Measurements from ENCODE around the gene CAPN9. TPM values are rescaled to one million over a fixed set of nuclear protein-coding genes. Genes with fewer than 3 reads are reported as not detected.

Gene CAPN9
- total RNA-seq, 6 experiments from 2014 or later, result not detected

DNA sequence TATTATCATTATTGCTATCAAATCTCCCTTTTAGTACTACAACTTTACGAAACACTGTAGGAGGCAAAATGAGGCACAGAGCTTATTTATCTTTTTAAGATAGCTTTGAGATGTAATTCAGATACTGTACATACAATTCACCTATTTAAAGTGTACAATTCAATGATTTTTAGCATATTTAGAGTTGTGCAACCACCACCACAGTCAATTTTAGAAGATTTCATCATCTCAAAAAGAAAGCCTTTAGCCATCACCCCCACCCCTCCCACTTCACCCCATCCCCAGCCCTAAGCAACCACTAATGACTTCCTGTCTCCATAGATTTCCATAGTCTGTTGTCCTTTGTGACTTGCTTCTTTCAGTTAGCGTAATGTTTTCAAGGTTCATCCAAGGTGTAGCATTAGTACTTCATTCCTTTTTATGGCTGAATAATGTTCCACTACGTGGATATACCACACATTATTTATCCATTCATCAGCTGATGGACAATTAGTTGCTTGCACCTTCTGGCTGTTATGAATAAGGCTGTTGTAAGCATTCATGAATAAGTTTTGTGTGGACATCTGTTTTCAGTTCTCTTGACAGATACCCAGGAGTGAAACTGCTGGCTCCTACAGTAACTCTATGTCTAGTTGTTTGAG is 9.4 kb upstream of the CAPN9 start:
- Histone ChIP-seq H3K27ac (no peak overlapping the region), H3K4me3 (no peak overlapping the region), H3K9me3 (no peaks in the 10 kb centered on the region), H3K27me3 (no peaks in the 10 kb centered on the region), H3K36me3 (no peaks in the 10 kb centered on the region), H3K4me1 (no peaks in the 10 kb centered on the region)
- 90% methylated on average over 3 of the region's 3 CpGs for WGBS (ENCODE audit: insufficient coverage, low coverage, low lambda C conversion rate, missing lambda C conversion rate)
- ATAC-seq (no peak), DNase-seq (no peak)
- intact Hi-C loops (cut with DNase I), result no loop called here
- TF ChIP-seq, protein P1, sequence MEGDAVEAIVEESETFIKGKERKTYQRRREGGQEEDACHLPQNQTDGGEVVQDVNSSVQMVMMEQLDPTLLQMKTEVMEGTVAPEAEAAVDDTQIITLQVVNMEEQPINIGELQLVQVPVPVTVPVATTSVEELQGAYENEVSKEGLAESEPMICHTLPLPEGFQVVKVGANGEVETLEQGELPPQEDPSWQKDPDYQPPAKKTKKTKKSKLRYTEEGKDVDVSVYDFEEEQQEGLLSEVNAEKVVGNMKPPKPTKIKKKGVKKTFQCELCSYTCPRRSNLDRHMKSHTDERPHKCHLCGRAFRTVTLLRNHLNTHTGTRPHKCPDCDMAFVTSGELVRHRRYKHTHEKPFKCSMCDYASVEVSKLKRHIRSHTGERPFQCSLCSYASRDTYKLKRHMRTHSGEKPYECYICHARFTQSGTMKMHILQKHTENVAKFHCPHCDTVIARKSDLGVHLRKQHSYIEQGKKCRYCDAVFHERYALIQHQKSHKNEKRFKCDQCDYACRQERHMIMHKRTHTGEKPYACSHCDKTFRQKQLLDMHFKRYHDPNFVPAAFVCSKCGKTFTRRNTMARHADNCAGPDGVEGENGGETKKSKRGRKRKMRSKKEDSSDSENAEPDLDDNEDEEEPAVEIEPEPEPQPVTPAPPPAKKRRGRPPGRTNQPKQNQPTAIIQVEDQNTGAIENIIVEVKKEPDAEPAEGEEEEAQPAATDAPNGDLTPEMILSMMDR (IDR thresholded peaks at IDR 0.05), result no peak
- TF ChIP-seq POLR2A (IDR thresholded peaks at IDR 0.05), result no peak

DNA sequence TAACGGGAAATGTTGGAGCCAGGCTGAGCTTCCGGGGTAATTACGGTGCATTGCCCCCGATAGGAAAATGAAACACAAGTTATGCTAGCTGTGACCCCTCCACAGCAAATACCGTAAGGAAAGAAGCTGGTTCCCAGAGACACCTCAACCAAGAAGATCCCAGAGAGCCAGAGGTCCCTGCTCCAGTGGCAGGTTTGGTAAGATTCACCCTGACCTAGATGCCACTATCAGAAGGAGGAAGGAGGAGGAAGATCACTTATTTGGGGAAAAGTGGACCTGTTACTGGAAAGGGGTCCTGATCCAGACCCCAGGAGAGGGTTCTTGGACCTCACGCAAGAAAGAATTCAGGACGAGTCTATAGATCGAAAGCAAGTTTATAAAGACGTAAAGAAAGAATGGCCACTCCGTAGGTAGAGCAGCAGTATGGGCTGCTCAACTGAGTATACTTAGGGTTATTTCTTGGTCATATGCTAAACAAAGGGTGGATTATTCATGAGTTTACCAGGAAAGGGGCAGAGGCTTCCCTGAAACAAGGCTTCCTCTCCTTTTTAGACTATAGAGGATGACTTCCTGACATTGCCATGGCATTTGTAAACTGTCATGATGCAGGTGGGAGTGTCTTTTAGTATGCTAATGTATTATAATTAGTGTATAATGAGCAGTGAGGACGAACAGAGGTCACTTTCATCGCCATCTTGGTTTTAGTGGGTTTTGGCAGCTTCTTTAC is 7.5 kb upstream of the CAPN9 start:
- H3K4me1 ChIP-seq, result peaks cover 0 to 3% (median 0%) of the 10 kb centered on the region in 4 donors
- DNase-seq (no peak), ATAC-seq (no peak)
- no peaks in the 10 kb centered on the region for H3K9me3 ChIP-seq
- no peaks in the 10 kb centered on the region for H3K27me3 ChIP-seq
- no peaks in the 10 kb centered on the region for H3K36me3 ChIP-seq
- TF ChIP-seq POLR2A (IDR thresholded peaks at IDR 0.05), result no peak
- TF ChIP-seq, protein P1 (IDR thresholded peaks at IDR 0.05), result no peak
- intact Hi-C loops (cut with DNase I), result no loop called here
- H3K27ac ChIP-seq, result no peak overlapping the region
- H3K4me3 ChIP-seq, result no peak overlapping the region
- WGBS (ENCODE audit: insufficient coverage, low coverage, low lambda C conversion rate, missing lambda C conversion rate), result 87% methylated on average over 6 of the region's 12 CpGs

DNA sequence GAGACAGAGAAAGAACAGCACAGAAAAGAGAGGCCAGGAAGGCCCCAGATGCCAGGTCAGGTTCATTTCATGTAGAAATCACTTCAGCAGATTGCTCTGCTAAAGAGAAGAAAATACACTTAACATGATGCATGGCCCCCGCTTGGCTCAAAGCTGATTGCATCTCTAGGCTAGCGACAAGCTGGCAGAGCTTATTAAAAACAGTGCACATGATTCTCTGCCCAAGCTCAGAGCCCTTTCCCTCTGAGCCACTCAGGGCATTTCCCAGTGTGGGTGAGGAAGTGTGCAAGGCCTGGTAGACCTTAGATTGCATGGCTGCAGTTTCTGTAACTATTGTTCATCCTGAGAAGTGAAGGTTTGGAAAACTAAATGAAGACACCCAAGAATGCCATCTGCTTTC is 3.3 kb upstream of the CAPN9 start:
- intact Hi-C loops (cut with DNase I), result no loop called here
- H3K9me3 ChIP-seq, result no peaks in the 10 kb centered on the region
- H3K27me3 ChIP-seq, result no peaks in the 10 kb centered on the region
- ATAC-seq (no peak), DNase-seq (no peak)
- TF ChIP-seq POLR2A (IDR thresholded peaks at IDR 0.05), result no peak
- TF ChIP-seq, protein P1 (IDR thresholded peaks at IDR 0.05), result no peak
- H3K4me3 ChIP-seq, result no peak overlapping the region
- H3K36me3 ChIP-seq, result no peaks in the 10 kb centered on the region
- WGBS (ENCODE audit: insufficient coverage, low coverage, low lambda C conversion rate, missing lambda C conversion rate), result 83% methylated on average over 1 of the region's 2 CpGs
- H3K27ac ChIP-seq, result no peak overlapping the region
- peaks cover 0 to 3% (median 0%) of the 10 kb centered on the region in 4 donors for H3K4me1 ChIP-seq

DNA sequence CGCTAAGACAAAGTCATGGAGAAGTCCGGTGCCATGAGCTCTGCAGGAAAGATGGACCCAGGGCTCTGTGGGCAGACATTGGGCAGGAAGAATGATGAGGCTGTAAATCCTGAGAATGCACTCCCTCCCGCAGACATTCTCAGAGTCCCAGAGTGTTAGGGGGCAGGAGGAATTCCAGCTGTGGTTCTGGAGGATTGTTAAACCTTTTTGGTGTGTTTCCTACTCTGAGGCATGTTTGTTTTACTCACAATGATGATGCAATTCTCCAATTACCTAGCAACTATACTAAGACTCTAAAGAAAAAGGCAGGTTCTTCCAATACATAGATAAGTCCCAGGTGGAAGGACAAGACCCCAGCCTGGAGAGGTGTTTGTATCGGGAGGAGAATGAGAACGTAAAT is 2.8 kb upstream of the CAPN9 start:
- Histone ChIP-seq H3K27me3 (no peaks in the 10 kb centered on the region), H3K27ac (no peak overlapping the region), H3K36me3 (no peaks in the 10 kb centered on the region), H3K4me3 (no peak overlapping the region), H3K9me3 (no peaks in the 10 kb centered on the region), H3K4me1 (peaks cover 0 to 3% (median 0%) of the 10 kb centered on the region in 4 donors)
- TF ChIP-seq, protein P1 (IDR thresholded peaks at IDR 0.05), result no peak
- TF ChIP-seq POLR2A (IDR thresholded peaks at IDR 0.05), result no peak
- intact Hi-C loops (cut with DNase I), result no loop called here
- WGBS (ENCODE audit: insufficient coverage, low coverage, low lambda C conversion rate, missing lambda C conversion rate), result 92% methylated on average over 5 of the region's 5 CpGs
- DNase-seq, result no peak
- peak in 3 of 4 donors; percentile 39 to 61 (median 57) for ATAC-seq
